Measurements from ENCODE around the gene AKAP5. TPM values are rescaled to one million over a fixed set of nuclear protein-coding genes. Genes with fewer than 3 reads are reported as not detected.

Gene AKAP5
- total and polyA plus RNA-seq, 9 of the 15 experiments (the other 6 are each of a cell fraction or from before 2014, with no cell fraction given): 0.06 to 0.94 (median 0.34) TPM

GRCh38 chr14:64439141-64439540, 26.2 kb upstream of the AKAP5 start (continued):
- TF ChIP-seq HES1 (IDR thresholded peaks at IDR 0.05; ENCODE audit: low read depth) (no peak), CUX1 (CRISPR knock-in tag; IDR thresholded peaks at IDR 0.05) (no peak), CLOCK (CRISPR knock-in tag; IDR thresholded peaks at IDR 0.05; ENCODE audit: borderline replicate concordance) (no peak), XRCC5 (IDR thresholded peaks at IDR 0.05; ENCODE audit: low read depth, low read length) (no peak), ZSCAN29 (IDR thresholded peaks at IDR 0.05) (no peak), ZNF124 (CRISPR knock-in tag; IDR thresholded peaks at IDR 0.05) (no peak), CGGBP1 (CRISPR knock-in tag; IDR thresholded peaks at IDR 0.05) (no peak), PTBP1 (IDR thresholded peaks at IDR 0.05; ENCODE audit: low read depth, low read length) (no peak), ZFP1 (CRISPR knock-in tag; IDR thresholded peaks at IDR 0.05) (no peak), HMGN3 (IDR thresholded peaks at IDR 0.05; ENCODE audit: borderline replicate concordance, extremely low read depth, insufficient read length, low read depth, low read length) (no peak), ILF3 (IDR thresholded peaks at IDR 0.05; ENCODE audit: borderline replicate concordance) (no peak), ZNF764 (CRISPR knock-in tag; IDR thresholded peaks at IDR 0.05; ENCODE audit: low read depth) (no peak), MBD2 (IDR thresholded peaks at IDR 0.05; ENCODE audit: borderline replicate concordance, low read depth) (no peak), NFXL1 (CRISPR knock-in tag; IDR thresholded peaks at IDR 0.05) (no peak)

Data from K562 (cell line).